T-helper 2 cell (primary cell): ENCODE data around the gene METRNL.

ENCODE experiments used
- DNase-seq, 5 experiments: peaks; one replicate each; pipeline versions ENCODE4 v3.0.0 to v3.0.0-alpha.2; 2012 to 2022

Gene METRNL

GRCh38 chr17:83081684-83082201, 2.3 kb downstream of the METRNL start:
- peak in 1 of 5 experiments; percentile 76 for DNase-seq

- no peak for DNase-seq
Observed at GRCh38 chr17:83082424-83082823, 3.0 kb downstream of the METRNL start.

GRCh38 chr17:83082909-83083367, 3.5 kb downstream of the METRNL start:
- no peak for DNase-seq

- peak in 2 of 5 experiments; percentile 60 to 90 for DNase-seq
Observed at GRCh38 chr17:83083368-83084201, 4.2 kb downstream of the METRNL start.

- no peak for DNase-seq
Observed at GRCh38 chr17:83084214-83084613, 4.8 kb downstream of the METRNL start.

GRCh38 chr17:83084621-83085056, 5.2 kb downstream of the METRNL start:
- DNase-seq: no peak

- DNase-seq: no peak
Observed at GRCh38 chr17:83085103-83085502, 5.7 kb downstream of the METRNL start.

- DNase-seq: no peak
Observed at GRCh38 chr17:83085526-83086198, 6.3 kb downstream of the METRNL start.

- DNase-seq: no peak
Observed at GRCh38 chr17:83086199-83086880, 6.9 kb downstream of the METRNL start.

- DNase-seq: no peak
Observed at GRCh38 chr17:83086907-83087787, 7.7 kb downstream of the METRNL start.

- no peak for DNase-seq
Observed at GRCh38 chr17:83087788-83088360, 8.5 kb downstream of the METRNL start.

- no peak for DNase-seq
Observed at GRCh38 chr17:83088451-83088850, 9.0 kb downstream of the METRNL start.

GRCh38 chr17:83088909-83089308, 9.5 kb downstream of the METRNL start:
- DNase-seq: no peak

GRCh38 chr17:83089328-83090132, 10.1 kb downstream of the METRNL start:
- no peak for DNase-seq

GRCh38 chr17:83090444-83091256, 11.2 kb downstream of the METRNL start:
- no peak for DNase-seq

GRCh38 chr17:83091257-83092141, 12.1 kb downstream of the METRNL start:
- DNase-seq: no peak

- no peak for DNase-seq
Observed at GRCh38 chr17:83092186-83092585, 12.8 kb downstream of the METRNL start.

GRCh38 chr17:83092931-83093330, 13.5 kb downstream of the METRNL start:
- no peak for DNase-seq

GRCh38 chr17:83093506-83093905, 14.1 kb downstream of the METRNL start:
- no peak for DNase-seq
